ENCODE data around the gene NEAT1. TPM values are rescaled to one million over a fixed set of nuclear protein-coding genes. Genes with fewer than 3 reads are reported as not detected.
A peak's percentile ranks its signal among the peaks of the same experiment; 100 is the strongest.

Gene NEAT1
- total and polyA plus RNA-seq, 2 of the 8 experiments (the other 6 are each of a cell fraction or from before 2014, with no cell fraction given), result 2.4 to 10.7 TPM

- TF ChIP-seq ZNF274 (IDR thresholded peaks at IDR 0.05; ENCODE audit: borderline replicate concordance, extremely low read depth, low read length), result no peak
- TF ChIP-seq HDAC2 (IDR thresholded peaks at IDR 0.05; ENCODE audit: borderline replicate concordance in 1 of 2, low read depth in 2 of 2, low read length in 2 of 2), result no peak
- no peak for TF ChIP-seq CHD1 (IDR thresholded peaks at IDR 0.05; ENCODE audit: low read depth, low read length)
- TF ChIP-seq RXRA (IDR thresholded peaks at IDR 0.05; ENCODE audit: insufficient read depth, low read depth, low read length), result no peak
- no peak for TF ChIP-seq KDM1A (IDR thresholded peaks at IDR 0.05; ENCODE audit: borderline replicate concordance, low read length)
- TF ChIP-seq BRCA1 (IDR thresholded peaks at IDR 0.05; ENCODE audit: low read depth, low read length), result no peak
- TF ChIP-seq TCF12 (IDR thresholded peaks at IDR 0.05; ENCODE audit: low read depth, low read length), result no peak
- TF ChIP-seq ASH2L (IDR thresholded peaks at IDR 0.05; ENCODE audit: low read length), result peak; percentile 57
- no peak for TF ChIP-seq KDM4A (IDR thresholded peaks at IDR 0.05; ENCODE audit: low read depth, low read length, severe bottlenecking)
- peak; percentile 91 for TF ChIP-seq YY1 (IDR thresholded peaks at IDR 0.05; ENCODE audit: low read depth, low read length)
- TF ChIP-seq SIRT6 (IDR thresholded peaks at IDR 0.05; ENCODE audit: low read length), result no peak
- no peak for TF ChIP-seq RNF2 (IDR thresholded peaks at IDR 0.05; ENCODE audit: borderline replicate concordance, low read depth, low read length, missing control alignments, poor library complexity, severe bottlenecking)
- peak; percentile 98 for TF ChIP-seq JUND (IDR thresholded peaks at IDR 0.05; ENCODE audit: low read length)
- no peak for TF ChIP-seq CTCF (IDR thresholded peaks at IDR 0.05; ENCODE audit: control extremely low read depth in 1 of 3, insufficient read depth in 1 of 3, low read depth in 1 of 3, low read length in 3 of 3)
- peak; percentile 27; the same call in 1 of the 2 replicates for TF ChIP-seq E2F6 (IDR thresholded peaks at IDR 0.05)
- peak in 1 of 2 experiments; percentile 68; a peak in 2 of 3 replicates for TF ChIP-seq POLR2A (IDR thresholded peaks at IDR 0.05; ENCODE audit: control extremely low read depth in 1 of 2, low read depth in 2 of 2, low read length in 2 of 2)
- TF ChIP-seq CHD2 (IDR thresholded peaks at IDR 0.05; ENCODE audit: low read length), result peak; percentile 42
- TF ChIP-seq SIX5 (IDR thresholded peaks at IDR 0.05; ENCODE audit: low read depth, low read length), result no peak
- peak; percentile 87 for TF ChIP-seq RFX5 (IDR thresholded peaks at IDR 0.05; ENCODE audit: borderline replicate concordance, low read depth, low read length)
- TF ChIP-seq SRF (IDR thresholded peaks at IDR 0.05; ENCODE audit: low read depth, low read length), result no peak
- TF ChIP-seq JUN (IDR thresholded peaks at IDR 0.05; ENCODE audit: low read depth, low read length), result peak; percentile 80; the same call in 1 of the 2 replicates
These were observed 65.1 kb downstream of the NEAT1 start (continued) for GRCh38 chr11:65487467-65488272.

Measured in H1 (cell line).